HG03469 (cell line): ENCODE measurements around the gene S100A8.

Experiments used
- ATAC-seq: cut with Tn5 transposase; IDR thresholded peaks from one replicate; pipeline ENCODE4 v1.9.1; 2021; ENCODE audit warnings: mild to moderate bottlenecking, moderate library complexity, moderate number of reproducible peaks; ENCODE audit not compliant: unreplicated experiment

S100A8 gene

GRCh38 chr1:153364156-153364555, 26.7 kb downstream of the S100A8 start:
- ATAC-seq: no peak

GRCh38 chr1:153363641-153364040, 27.2 kb downstream of the S100A8 start:
- no peak for ATAC-seq

- no peak for ATAC-seq
Measured at GRCh38 chr1:153362187-153362775, 28.6 kb downstream of the S100A8 start.

- no peak for ATAC-seq
Measured at GRCh38 chr1:153361480-153362109, 29.3 kb downstream of the S100A8 start.

- ATAC-seq: no peak
Measured at GRCh38 chr1:153360592-153361479, 30.0 kb downstream of the S100A8 start.

GRCh38 chr1:153360190-153360589, 30.7 kb downstream of the S100A8 start:
- no peak for ATAC-seq

GRCh38 chr1:153359241-153359640, 31.6 kb downstream of the S100A8 start:
- no peak for ATAC-seq

GRCh38 chr1:153358691-153358975, 32.2 kb downstream of the S100A8 start:
- no peak for ATAC-seq

GRCh38 chr1:153357853-153358690, 32.8 kb downstream of the S100A8 start, which contains the start of gene S100A9:
S100A9 (plus strand) TSS chr1:153357854; CDS start chr1:153358284, 430 bp downstream.
- ATAC-seq: no peak

GRCh38 chr1:153357076-153357852, 33.6 kb downstream of the S100A8 start:
- no peak for ATAC-seq

- ATAC-seq: no peak
Measured at GRCh38 chr1:153356392-153357075, 34.3 kb downstream of the S100A8 start.

GRCh38 chr1:153355445-153356071, 35.3 kb downstream of the S100A8 start:
- ATAC-seq: no peak

GRCh38 chr1:153354515-153355193, 36.2 kb downstream of the S100A8 start:
- no peak for ATAC-seq

GRCh38 chr1:153353226-153353947, 37.5 kb downstream of the S100A8 start:
- ATAC-seq: no peak

- ATAC-seq: no peak
Measured at GRCh38 chr1:153352523-153352922, 38.4 kb downstream of the S100A8 start.

GRCh38 chr1:153350321-153350957, 40.4 kb downstream of the S100A8 start:
- no peak for ATAC-seq
